ENCODE measurements around the gene FNIP1.
"Not testable (repeated sequence)": the region's sequence is repeated elsewhere in the genome, so short reads cannot be mapped to it uniquely, and the experiment has no call there.

Gene FNIP1

DNA sequence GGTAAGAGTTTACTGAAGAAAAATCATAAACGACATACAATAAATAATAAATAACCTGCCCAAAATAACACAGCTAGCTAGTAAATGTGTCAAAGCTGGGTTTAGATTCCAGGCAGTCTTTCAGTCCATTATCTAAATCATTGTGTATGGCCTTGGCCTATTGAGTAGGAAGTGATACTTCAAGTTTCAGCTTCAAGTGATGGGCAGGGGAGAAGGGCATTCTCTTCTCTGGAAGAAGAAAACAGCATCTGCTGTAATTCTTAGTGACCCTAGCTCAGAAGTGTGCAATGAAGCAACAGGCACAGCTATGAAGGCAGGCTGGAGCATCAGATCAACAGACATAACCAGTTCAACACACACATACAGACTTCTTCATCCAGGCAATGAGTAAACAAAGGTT is 42.5 kb downstream of the FNIP1 start:
- in situ Hi-C loops (cut with HindIII; ENCODE audit: low sequenced_read_pairs): no loop called here

GRCh38 chr5:131751506-131751905 is 45.3 kb downstream of the FNIP1 start:
- in situ Hi-C loops (cut with HindIII; ENCODE audit: low sequenced_read_pairs): no loop called here

DNA sequence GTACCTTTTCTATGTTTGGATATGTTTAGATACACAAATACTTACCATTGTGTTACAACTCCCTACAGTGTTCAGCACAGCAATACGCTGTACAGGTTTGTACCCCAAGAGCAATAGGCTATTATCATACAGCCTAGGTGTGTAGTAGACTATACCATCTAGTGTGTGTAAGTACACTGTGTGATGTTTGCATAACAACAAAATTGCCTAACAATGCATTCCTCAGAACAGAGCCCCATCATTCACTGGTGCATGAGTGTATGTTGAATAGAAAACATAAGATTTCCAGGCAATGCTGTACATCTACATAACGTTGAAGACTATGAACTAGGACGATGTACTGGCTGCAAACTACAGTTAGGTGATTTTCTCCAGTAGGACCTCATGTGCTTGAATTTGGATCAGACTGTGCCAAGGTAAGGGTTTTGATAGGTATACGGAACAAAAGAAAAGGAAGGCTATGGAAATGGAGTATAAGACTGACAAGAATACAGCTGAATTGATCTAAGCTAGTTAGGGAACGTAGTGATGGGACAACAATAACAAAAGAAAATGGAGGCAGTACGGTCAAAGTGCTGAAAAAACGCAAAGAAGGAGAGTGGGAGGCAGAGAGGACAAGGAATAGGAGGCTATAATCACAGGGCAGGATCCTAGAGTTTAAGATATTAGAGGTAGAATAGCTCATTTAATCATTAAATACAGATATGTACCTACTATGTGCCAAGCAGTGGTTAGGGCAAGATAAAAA is 46.9 kb downstream of the FNIP1 start:
- in situ Hi-C loops (cut with HindIII; ENCODE audit: low sequenced_read_pairs): no loop called here

DNA sequence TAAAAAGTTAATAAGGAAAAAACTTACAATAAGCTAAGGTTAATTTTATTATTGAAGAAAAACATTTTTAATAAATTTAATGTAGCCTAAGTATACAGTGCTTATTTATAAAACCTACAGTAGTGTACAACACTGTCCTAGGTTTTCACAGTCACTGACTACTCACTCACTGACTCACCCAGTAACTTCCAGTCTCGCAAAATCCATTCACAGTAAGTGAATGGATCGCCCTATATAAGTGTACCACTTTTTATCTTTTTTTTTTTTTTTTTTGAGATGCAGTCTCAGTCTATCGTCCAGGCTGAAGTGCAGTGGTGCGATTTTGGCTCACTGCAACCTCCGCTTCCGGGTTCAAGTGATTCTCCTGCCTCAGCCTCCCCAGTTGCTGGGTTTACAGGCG is 47.7 kb downstream of the FNIP1 start:
- in situ Hi-C loops (cut with HindIII; ENCODE audit: low sequenced_read_pairs): no loop called here

DNA sequence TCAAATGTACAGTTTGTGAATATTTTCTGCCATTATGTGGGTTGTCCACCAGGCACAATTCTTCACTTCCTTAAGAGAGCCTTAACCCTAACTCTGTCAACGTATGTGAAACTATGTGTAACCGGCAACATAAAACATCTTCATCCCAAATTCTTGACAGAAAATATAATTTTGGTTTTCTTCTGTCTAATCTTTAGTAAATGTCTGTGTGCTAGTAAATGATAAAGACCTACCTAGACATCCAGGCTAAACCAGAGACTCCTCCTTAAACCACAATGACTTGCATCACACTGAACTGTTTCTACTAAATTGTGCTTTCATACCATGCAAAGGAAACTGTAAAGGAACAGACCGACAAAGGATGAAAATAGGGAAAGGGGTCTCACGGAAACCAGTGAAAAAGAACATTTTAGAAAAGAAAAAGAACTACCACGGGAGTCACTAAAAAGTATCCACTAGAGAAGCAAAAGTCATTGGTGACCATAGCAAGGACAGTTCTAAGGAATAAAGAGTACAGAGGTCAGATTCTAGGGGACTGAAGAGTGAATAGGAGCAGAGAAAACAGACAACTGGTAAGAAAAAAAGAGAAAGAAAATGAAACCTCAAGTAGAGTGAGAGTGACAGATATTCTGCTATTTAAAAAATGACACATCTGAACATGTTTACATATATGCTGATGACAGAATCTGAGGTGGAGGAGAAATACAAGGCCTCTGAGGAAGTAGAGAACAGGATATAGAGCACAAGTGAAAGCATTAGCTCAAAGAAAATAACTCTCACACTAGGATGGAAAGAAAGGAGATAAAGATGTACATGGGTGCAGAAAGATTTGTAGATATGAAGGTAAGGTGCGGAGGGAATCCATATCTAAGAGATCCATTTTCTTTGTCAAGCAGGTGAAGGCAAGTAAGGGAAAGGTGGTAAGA is 49.4 kb downstream of the FNIP1 start:
- in situ Hi-C loops (cut with HindIII; ENCODE audit: low sequenced_read_pairs): no loop called here

- in situ Hi-C loops (cut with HindIII; ENCODE audit: low sequenced_read_pairs): no loop called here
These were observed 50.4 kb downstream of the FNIP1 start for GRCh38 chr5:131746423-131746822.

GRCh38 chr5:131745703-131746102 is 51.1 kb downstream of the FNIP1 start:
- in situ Hi-C loops (cut with HindIII; ENCODE audit: low sequenced_read_pairs): no loop called here

DNA sequence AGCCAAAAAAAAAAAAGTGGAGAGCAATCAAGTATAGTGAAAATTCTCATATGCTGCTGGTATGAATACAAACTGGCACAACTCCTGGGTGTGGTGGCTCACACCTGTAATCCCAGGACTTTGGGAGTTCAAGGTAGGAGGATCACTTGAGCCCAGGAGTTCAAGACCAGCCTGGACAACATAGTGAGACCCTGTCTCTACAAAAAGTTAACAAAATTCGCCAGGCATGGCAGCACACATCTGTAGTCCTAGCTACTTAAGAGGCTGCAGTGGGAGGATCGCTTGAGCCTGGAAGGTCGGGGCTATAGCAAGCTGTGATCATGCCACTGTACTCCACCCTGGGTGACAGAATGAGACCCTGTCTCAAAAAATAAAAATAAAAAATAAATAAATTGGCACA is 51.7 kb downstream of the FNIP1 start:
- in situ Hi-C loops (cut with HindIII; ENCODE audit: low sequenced_read_pairs): no loop called here

DNA sequence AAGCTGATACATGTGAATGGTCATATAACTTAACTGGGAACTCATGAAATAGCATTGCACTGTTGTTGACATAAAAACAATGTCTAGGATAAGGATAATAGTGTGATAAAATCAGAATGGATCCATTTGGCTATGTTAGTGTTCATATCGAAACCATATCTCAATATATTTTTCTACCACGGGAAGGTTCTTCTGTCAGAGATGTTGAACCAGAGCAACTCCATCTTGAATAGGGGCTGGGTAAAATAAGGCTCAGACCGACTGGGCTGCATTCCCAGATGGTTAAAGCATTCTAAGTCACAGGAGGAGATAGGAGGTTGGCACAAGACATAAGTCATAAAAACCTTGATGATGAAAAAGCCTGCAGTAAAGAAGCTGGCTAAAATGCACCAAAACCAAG is 56.3 kb downstream of the FNIP1 start:
- in situ Hi-C loops (cut with HindIII; ENCODE audit: low sequenced_read_pairs): no loop called here

GRCh38 chr5:131735393-131735792 is 61.4 kb downstream of the FNIP1 start:
- in situ Hi-C loops (cut with HindIII; ENCODE audit: low sequenced_read_pairs): no loop called here

DNA sequence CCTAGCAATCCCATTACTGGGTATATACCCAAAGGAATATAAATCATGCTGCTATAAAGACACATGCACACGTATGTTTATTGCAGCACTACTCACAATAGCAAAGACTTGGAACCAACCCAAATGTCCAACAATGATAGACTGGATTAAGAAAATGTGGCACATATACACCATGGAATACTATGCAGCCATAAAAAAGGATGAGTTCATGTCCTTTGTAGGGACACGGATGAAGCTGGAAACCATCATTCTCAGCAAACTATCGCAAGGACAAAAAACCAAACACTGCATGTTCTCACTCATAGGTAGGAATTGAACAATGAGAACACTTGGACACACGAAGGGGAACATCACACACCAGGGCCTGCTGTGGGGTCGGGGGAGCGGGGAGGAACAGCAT is 61.9 kb downstream of the FNIP1 start:
- in situ Hi-C loops (cut with HindIII; ENCODE audit: low sequenced_read_pairs): not testable (repeated sequence)

DNA sequence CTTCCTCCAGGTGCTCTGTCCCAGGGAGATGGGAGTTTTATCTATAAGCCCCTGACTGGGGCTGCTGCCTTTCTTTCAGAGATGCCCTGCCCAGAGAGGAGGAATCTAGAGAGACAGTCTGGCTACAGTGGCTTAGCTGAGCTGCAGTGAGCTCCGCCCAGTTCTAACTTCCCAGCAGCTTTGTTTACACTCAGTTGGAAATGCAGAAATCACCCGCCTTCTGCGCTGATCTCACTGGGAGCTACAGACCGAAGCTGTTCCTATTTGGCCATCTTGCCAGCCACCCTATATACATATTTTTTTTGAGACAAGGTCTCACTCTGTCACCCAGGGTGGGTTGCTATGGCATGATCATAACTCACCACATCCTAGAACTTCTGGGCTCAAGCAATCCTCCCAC is 67.5 kb downstream of the FNIP1 start:
- in situ Hi-C loops (cut with HindIII; ENCODE audit: low sequenced_read_pairs): not testable (repeated sequence)

GRCh38 chr5:131724089-131724488 is 72.7 kb downstream of the FNIP1 start:
- in situ Hi-C loops (cut with HindIII; ENCODE audit: low sequenced_read_pairs): not testable (repeated sequence)

- in situ Hi-C loops (cut with HindIII; ENCODE audit: low sequenced_read_pairs): no loop called here
These were observed 76.1 kb downstream of the FNIP1 start for GRCh38 chr5:131720714-131721113.

DNA sequence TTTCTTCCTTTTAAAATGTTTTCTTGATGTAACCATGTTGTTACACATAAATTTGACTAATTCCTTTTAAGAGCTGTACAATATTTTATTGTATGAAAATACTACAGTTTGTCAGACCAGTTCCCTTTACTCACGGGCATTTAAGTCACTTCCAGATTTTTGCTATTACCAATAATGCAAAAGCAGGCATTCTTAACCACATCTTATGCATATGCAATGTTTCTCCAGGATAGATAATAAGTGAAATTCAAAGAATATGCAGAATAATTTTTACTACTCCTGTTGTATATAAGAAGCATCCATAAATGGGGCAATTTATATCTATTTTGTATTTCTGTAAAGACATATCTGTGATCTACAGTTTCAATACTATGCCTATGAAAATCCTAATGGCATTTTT is 77.3 kb downstream of the FNIP1 start:
- in situ Hi-C loops (cut with HindIII; ENCODE audit: low sequenced_read_pairs): no loop called here

DNA sequence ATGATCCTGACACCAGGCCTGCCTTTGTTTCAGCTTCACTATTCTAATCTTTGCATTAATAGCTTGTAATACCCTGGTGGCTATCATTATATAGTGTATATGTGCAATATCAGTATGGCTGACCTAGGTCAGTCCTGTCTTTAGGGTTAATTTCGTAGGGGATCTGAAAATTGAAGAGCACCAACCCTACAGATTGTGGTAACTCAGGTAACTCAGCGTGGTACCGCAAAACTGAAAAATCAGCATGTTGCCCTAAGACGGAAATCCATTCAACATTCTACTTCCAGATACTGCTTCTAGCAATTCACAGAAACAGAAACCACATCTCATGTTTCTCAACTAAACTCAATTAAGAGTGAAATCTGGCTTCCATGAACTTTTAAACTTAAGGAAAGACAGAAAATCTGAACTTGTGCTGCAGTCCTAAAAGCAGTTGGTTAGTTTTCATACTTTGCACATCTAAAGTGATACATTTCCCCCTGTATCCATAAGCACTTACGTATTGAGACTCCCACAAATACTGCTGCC is 78.3 kb downstream of the FNIP1 start:
- in situ Hi-C loops (cut with HindIII; ENCODE audit: low sequenced_read_pairs): no loop called here

DNA sequence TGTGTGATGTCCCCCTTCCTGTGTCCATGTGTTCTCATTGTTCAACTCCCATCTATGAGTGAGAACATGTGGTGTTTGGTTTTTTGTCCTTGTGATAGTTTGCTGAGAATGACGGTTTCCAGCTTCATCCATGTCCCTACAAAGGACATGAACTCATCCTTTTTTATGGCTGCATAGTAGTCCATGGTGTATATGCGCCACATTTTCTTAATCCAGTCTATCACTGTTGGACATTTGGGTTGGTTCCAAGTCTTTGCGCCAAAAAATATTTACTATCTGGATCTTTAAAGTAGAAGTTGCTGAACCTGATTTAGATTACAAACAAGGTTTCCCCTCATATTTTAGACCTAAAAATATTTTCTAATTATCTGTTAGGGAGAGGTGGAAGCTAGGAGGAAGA is 79.7 kb downstream of the FNIP1 start:
- in situ Hi-C loops (cut with HindIII; ENCODE audit: low sequenced_read_pairs): not testable (repeated sequence)

GRCh38 chr5:131716650-131717049 is 80.2 kb downstream of the FNIP1 start:
- in situ Hi-C loops (cut with HindIII; ENCODE audit: low sequenced_read_pairs): no loop called here

DNA sequence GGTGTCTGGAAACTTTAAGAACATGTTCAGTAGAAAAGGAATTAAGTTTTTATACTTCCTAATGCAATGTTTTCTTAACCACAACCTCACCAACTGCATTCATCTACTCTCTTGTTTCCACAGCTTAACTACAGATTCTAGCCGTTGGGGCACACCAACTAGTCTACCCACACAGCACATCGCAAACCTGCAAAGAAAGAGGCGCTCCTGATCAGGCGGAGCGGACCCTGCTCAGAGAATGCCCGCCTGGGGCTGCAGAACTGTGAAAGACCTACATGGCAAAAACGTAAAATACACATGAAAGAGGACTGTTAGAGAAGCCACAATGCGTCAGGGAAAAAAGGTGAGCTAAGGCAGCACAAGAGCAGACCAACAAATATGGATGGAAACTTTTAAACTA is 86.4 kb downstream of the FNIP1 start:
- in situ Hi-C loops (cut with HindIII; ENCODE audit: low sequenced_read_pairs): no loop called here

GRCh38 chr5:131709043-131709442 is 87.8 kb downstream of the FNIP1 start:
- in situ Hi-C loops (cut with HindIII; ENCODE audit: low sequenced_read_pairs): no loop called here

DNA sequence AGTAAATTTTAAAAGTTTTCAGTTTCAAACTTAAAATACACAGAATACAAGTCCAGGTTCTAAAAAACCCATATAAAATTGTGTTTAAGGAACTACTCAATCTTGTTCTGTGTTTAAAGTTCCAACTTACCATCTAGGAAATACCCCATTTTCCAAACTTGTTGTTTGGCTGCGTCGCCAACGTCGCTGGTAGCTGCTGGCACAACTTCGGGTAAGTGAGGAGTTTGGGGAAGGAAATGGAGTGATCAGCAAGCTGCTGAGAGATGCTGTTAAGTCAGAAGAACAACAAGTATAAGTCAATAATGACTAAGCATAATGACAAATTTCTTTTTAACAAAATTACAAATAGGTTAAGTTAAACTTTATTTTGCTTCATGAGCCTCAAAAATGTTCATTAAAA is 90.5 kb downstream of the FNIP1 start:
- in situ Hi-C loops (cut with HindIII; ENCODE audit: low sequenced_read_pairs): no loop called here

GRCh38 chr5:131694926-131695325 is 101.9 kb downstream of the FNIP1 start:
- in situ Hi-C loops (cut with HindIII; ENCODE audit: low sequenced_read_pairs): no loop called here
